HEK293 (cell line): ENCODE measurements around the gene OR1J1.

ENCODE experiments used
- CTCF ChIA-PET: fragments of 350-600 bp; formaldehyde crosslinking; extraction: SDS; loops from one replicate; lab custom pipeline; 2021; ENCODE audit warnings: antibody characterized with exemption; lab: Yijun Ruan, JAX
- POLR2A ChIA-PET: fragments of 300-600 bp; formaldehyde crosslinking; extraction: SDS; loops from one replicate; lab custom pipeline; 2020; ENCODE audit warnings: antibody characterized with exemption, inconsistent platforms; lab: Yijun Ruan, JAX
- H3K27ac ChIP-seq: fragments of 200-500 bp; sonication (Bioruptor generic); 2 replicates; pipeline ENCODE4 v1.5.1; 2014; ENCODE audit warnings: low read depth, low read length, control low read depth, inconsistent platforms; ENCODE audit errors: extremely low read depth
- H3K36me3 ChIP-seq, 2 experiments: fragments of 200-500 bp in 1 of 2; sonication (Bioruptor generic) in 1 of 2; 1 replicate in 1 of 2; 2 replicates in 1 of 2; pipeline ENCODE4 v1.5.1; 2014 to 2017; ENCODE audit warnings: inconsistent platforms in 2 of 2, low read length in 2 of 2; ENCODE audit not compliant: control insufficient read depth in 2 of 2, insufficient read depth in 1 of 2
- H3K4me1 ChIP-seq: fragments of 200-500 bp; sonication (Bioruptor generic); 2 replicates; pipeline ENCODE4 v1.5.1; 2014; ENCODE audit warnings: mild to moderate bottlenecking, low read length, inconsistent platforms; ENCODE audit not compliant: control insufficient read depth, insufficient read depth
- H3K4me3 ChIP-seq: 2 replicates; pipeline ENCODE4 v1.5.1; 2011; ENCODE audit warnings: low read depth, mild to moderate bottlenecking, control low read depth, low read length, moderate library complexity
- H3K9me3 ChIP-seq: fragments of 200-500 bp; sonication (Bioruptor generic); 2 replicates; pipeline ENCODE4 v1.5.1; 2014; ENCODE audit warnings: low read depth, low read length, inconsistent platforms; ENCODE audit not compliant: control insufficient read depth, insufficient read depth
- GLI2 ChIP-seq: fragments of 450-650 bp; formaldehyde crosslinking; IDR thresholded peaks from 2 replicates; pipeline ENCODE4; 2017; ENCODE audit warnings: missing biosample characterization, missing genetic modification characterization, low read depth, borderline replicate concordance
- GLI4 ChIP-seq: fragments of 450-650 bp; formaldehyde crosslinking; IDR thresholded peaks from 2 replicates; pipeline ENCODE4 v1.5.1; 2016; ENCODE audit warnings: missing biosample characterization, missing genetic modification characterization
- HOXA7 ChIP-seq: sonication (generic); formaldehyde crosslinking; IDR thresholded peaks from 2 replicates; pipeline ENCODE4 v1.8.1; 2022; ENCODE audit warnings: missing genetic modification reagents, borderline replicate concordance
- KLF16 ChIP-seq: fragments of 450-650 bp; formaldehyde crosslinking; IDR thresholded peaks from 2 replicates; pipeline ENCODE4 v1.5.1; 2017; ENCODE audit warnings: missing biosample characterization, missing genetic modification characterization
- PRDM10 ChIP-seq: fragments of 450-650 bp; formaldehyde crosslinking; IDR thresholded peaks from 2 replicates; pipeline ENCODE4 v1.5.1; 2016; ENCODE audit warnings: missing biosample characterization, missing genetic modification characterization
- PRDM2 ChIP-seq: fragments of 450-650 bp; formaldehyde crosslinking; IDR thresholded peaks from 2 replicates; pipeline ENCODE4 v1.5.1; 2016; ENCODE audit warnings: missing biosample characterization, missing genetic modification characterization, borderline replicate concordance
- ZBTB7A ChIP-seq: fragments of 450-650 bp; formaldehyde crosslinking; IDR thresholded peaks from 2 replicates; pipeline ENCODE4 v1.5.1; 2016; ENCODE audit warnings: low read depth, missing biosample characterization, missing genetic modification characterization
- ZFHX2 ChIP-seq: fragments of 450-650 bp; formaldehyde crosslinking; conservative IDR thresholded peaks from 2 replicates; pipeline ENCODE4 v1.5.1; 2016; ENCODE audit warnings: missing biosample characterization, missing genetic modification characterization
- ZNF140 ChIP-seq: fragments of 450-650 bp; formaldehyde crosslinking; IDR thresholded peaks from 2 replicates; pipeline ENCODE4 v1.5.1; 2016; ENCODE audit warnings: missing biosample characterization, missing genetic modification characterization
- ZNF623 ChIP-seq: fragments of 450-650 bp; formaldehyde crosslinking; IDR thresholded peaks from 2 replicates; pipeline ENCODE4 v1.5.1; 2016; ENCODE audit warnings: missing biosample characterization, missing genetic modification characterization

OR1J1 gene

GRCh38 chr9:122477346-122477745 is 380 bp downstream of the OR1J1 start:
- ChIA-PET POLR2A (no interaction called here), CTCF (interaction anchor here (1.2 kb wide), 1 partner anchor 12 kb away, joined by 4 read pairs; no protein-coding TSS in a partner anchor)

More at GRCh38 chr9:122477346-122477745, 380 bp downstream of the OR1J1 start:
- Histone ChIP-seq H3K9me3 (no peaks in the 10 kb centered on the region), H3K4me3 (no peak overlapping the region), H3K4me1 (no peaks in the 10 kb centered on the region), H3K36me3 (no peaks in the 10 kb centered on the region), H3K27ac (no peak overlapping the region)
- TF ChIP-seq GLI4 (tag by site-specific recombination): no peak
- no peak for TF ChIP-seq ZFHX2 (tag by site-specific recombination)
- no peak for TF ChIP-seq PRDM2
- no peak for TF ChIP-seq ZBTB7A
- TF ChIP-seq KLF16 (tag by site-specific recombination): no peak
- no peak for TF ChIP-seq GLI2 (tag by site-specific recombination)
- TF ChIP-seq ZNF623: no peak
- no peak for TF ChIP-seq HOXA7
- no peak for TF ChIP-seq ZNF140 (tag by site-specific recombination)
- TF ChIP-seq PRDM10 (tag by site-specific recombination): no peak
